Measurements from ENCODE around the gene ORM1.

ORM1 gene

DNA sequence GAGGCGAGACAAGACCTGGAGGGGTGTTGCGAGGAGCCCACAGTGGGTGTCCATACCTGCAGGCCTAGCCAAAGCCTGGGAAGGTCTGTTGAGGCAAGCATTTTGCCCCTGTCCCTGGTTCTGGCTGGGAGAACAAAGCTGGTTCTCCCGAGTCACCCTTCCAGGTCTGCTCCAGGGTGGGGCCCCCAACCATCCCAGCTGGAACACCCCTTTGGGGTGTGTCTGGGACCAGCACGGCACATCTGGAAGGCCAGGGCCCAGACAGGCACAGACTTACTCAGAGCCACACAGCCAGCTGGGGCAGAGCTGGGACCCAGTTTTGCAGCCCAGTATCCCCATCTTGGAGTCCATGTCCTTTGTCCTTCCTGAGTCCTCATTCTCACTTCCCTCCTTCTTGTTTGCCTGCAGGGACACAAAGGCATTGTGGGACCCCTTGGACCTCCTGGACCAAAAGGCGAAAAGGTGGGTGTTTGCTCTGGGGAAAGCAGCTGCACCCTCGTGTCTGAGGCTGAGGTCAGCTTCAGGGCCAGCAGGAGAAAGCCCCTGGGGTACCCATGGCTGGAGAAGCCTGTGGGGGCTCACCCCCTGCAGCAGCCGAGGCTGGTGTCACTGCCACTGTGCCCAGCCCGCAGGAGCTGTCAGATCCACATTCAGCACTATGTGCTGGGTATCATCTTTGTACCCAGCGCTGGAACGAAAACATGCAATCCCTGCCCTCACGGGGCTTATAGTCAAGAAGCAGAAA lies 38.4 kb upstream of the ORM1 start:
- Mint-ChIP-seq H3K4me3 (no peak overlapping the region), H3K27me3 (no peaks in the 10 kb centered on the region), H3K27ac (no peak overlapping the region), H3K4me1 (no peaks in the 10 kb centered on the region), H3K36me3 (no peaks in the 10 kb centered on the region), H3K9me3 (no peaks in the 10 kb centered on the region)

DNA sequence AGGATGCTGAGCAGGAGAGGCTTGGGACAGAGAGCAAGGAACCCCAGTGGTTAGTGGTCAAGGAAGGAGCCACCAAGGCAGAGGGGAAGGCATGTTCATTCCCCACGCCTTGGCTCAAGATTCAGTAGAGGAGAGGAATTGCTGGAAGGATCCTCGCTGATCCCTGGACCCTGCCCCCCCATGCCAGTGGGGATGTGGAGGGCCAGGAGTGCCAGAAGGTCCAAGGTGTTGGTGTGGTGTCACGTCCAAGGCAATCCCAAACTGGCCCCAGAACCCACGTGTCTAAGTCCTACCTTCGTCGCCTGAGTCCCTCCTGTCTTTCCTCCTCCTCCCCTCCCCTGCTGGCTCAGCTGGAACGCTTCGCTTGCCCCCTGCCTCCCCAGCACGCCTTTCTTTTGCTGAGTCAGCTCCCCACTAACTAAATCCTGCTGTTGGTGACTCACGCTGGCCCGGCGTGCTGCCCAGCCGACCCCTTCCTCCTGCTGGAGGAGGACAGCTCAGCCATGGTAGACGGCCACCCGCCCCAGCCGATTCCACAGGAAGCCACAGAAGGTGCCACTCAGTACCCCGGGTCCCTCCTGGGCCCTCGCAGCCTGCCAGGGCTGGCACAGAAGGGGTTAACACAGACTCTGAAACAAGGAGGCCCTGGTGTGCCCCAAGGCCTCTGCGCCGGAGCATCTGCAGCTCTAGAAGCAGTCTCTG lies 37.6 kb upstream of the ORM1 start:
- H3K9me3 Mint-ChIP-seq = no peaks in the 10 kb centered on the region
- H3K27ac Mint-ChIP-seq = no peak overlapping the region
- H3K36me3 Mint-ChIP-seq = no peaks in the 10 kb centered on the region
- H3K4me3 Mint-ChIP-seq = no peak overlapping the region
- no peaks in the 10 kb centered on the region for H3K4me1 Mint-ChIP-seq
- H3K27me3 Mint-ChIP-seq = no peaks in the 10 kb centered on the region

DNA sequence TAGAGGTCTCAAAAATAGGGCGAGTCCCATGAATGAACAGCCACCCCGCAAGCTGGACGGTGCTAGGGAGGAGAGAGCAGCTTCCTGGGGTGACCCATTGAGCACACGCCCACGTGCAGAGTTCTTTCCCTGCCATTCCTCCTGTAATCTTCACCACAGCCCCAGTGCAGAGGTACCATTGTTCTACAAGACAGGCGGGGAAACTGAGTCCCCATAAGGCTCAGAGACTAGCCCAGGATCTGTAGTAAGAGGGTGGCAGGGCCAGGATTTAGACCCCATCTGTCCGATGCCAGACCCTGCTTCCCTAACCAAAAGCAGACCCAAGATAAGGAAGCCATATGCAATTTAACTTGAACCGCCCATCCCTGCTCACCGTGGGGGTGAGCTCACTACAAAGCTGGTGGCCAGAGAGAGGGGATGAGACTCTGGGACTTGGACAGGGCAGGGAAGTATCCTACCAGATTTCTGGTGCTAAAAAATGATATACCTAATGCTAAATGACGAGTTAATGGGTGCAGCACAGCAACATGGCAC lies 36.7 kb upstream of the ORM1 start:
- H3K4me1 Mint-ChIP-seq = no peaks in the 10 kb centered on the region
- no peak overlapping the region for H3K4me3 Mint-ChIP-seq
- H3K36me3 Mint-ChIP-seq = no peaks in the 10 kb centered on the region
- H3K9me3 Mint-ChIP-seq = no peaks in the 10 kb centered on the region
- H3K27ac Mint-ChIP-seq = no peak overlapping the region
- H3K27me3 Mint-ChIP-seq = no peaks in the 10 kb centered on the region

DNA sequence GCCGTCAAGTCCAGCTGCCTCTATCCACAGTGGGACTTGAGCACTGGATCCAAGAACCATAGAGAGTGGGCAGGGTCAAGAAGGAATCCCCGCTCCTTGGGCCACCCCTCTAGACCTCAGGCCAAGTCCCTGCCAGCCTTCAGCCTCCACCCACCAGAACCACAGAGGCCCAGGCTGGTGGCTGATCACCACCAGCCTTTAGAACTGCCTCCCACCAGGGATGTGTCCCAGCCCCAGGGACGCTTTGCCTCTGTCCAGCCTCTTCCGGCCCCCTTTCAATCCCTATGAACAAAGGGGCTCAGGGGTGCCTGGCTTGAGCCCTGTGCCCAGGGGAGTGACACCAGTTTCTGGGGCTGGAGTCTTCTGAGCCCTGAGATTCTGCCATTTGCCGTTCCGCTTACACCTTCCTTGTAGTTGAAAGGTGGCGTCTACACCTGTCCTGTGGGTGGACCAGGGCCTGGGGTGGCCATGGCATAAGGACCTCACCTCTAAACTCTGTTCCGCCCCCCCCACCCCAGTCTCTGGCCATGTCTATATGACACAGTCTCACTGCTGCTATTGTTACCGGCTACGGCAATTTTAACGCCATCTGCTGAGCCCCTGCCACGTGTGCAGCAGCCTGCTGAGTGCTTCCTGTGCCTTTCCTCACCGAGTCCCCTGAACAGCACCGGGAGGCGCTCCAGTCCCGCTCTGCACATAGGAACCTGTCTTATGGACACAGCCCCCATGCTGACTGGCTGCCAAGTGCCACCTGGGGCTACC lies 35.7 kb upstream of the ORM1 start:
- Mint-ChIP-seq H3K9me3 (no peaks in the 10 kb centered on the region), H3K27ac (no peak overlapping the region), H3K36me3 (no peaks in the 10 kb centered on the region), H3K27me3 (no peaks in the 10 kb centered on the region), H3K4me3 (no peak overlapping the region), H3K4me1 (no peaks in the 10 kb centered on the region)

DNA sequence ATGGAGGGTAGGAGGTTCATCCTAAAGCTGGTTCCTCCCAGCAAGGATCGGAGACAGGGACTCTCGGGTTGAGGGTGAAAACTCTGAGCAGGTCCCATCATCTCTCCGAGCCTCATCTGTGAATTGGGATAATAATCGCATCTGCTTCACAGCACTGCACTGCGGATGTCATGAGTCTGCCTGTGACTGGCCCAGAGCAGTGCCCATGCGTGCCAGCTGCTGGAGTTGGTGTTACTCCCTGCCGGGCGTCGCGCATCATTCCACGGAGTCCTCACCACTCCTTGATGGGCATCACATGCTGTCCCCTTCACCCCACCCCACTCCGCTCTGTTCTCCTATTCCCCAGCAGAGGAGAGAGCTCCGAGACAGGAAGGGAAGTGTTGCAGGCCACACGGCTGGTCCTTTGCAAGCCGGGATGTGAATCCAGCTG lies 35.1 kb upstream of the ORM1 start:
- Mint-ChIP-seq H3K4me1 (no peaks in the 10 kb centered on the region), H3K27ac (no peak overlapping the region), H3K4me3 (no peak overlapping the region)

DNA sequence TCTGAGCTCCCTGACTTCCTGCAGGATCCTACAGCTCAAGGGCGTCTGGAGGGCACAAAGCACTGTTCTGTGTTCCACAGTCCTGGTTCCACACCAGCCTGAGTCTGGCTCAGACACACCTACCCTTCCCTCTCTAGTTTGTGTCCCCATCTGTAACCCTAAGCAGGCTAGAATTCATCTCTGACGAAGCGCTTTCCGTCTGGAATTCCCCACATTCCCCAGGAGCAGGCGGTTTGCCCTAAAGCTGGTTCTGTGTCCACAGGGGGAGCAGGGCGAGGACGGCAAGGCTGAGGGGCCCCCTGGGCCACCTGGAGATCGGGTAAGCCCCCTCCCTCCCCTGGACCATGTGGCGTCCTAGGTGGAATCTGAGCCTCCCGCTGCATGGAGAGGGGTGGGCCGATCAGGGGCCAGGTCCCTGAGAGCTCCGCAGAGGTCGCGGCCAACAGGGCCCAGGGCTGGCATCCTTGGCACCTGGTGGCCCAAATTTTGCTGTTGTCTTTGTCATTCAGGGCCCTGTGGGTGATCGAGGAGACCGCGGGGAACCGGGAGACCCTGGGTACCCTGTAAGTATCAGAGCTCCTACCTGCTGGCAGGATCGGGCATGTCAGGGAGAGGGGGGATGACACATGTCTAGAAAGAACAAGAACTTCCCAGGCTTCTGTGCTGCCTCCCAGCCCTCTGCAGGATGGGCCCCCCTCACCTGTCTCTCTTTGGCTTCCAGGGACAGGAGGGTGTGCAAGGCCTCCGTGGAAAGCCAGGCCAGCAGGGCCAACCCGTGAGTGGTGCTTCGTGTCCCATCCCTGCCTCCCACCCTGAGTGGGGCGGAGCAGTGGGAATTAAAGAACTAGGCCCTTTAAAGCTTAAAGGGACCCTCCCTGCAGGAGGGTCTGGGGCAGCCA lies 34.5 kb upstream of the ORM1 start:
- Mint-ChIP-seq H3K4me3 (no peak overlapping the region), H3K27me3 (no peaks in the 10 kb centered on the region), H3K4me1 (no peaks in the 10 kb centered on the region), H3K9me3 (no peaks in the 10 kb centered on the region), H3K27ac (no peak overlapping the region), H3K36me3 (no peaks in the 10 kb centered on the region)

More for the DNA sequence above, 35.1 kb upstream of the ORM1 start:
- no peaks in the 10 kb centered on the region for H3K27me3 Mint-ChIP-seq
- H3K9me3 Mint-ChIP-seq = no peaks in the 10 kb centered on the region
- no peaks in the 10 kb centered on the region for H3K36me3 Mint-ChIP-seq

DNA sequence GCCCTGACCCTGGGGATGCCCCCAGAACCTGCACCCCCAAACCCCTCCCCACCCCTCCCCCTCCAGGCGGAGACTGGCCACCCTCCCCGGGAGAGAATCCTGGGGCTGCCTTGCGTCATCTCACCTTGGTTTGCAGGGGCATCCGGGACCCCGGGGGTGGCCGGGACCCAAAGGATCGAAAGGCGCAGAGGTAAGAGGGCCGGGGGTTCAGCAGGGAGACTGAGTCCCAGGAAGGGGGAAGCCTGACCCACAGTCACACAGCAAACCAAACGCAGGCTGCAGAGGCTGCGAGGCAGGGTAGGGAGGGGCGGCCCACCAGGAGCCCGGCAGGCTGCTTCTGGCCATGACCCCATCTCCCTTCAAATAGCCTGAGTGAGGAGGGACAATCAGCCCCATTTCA lies 33.8 kb upstream of the ORM1 start:
- Mint-ChIP-seq H3K9me3 (no peaks in the 10 kb centered on the region), H3K27ac (no peak overlapping the region), H3K27me3 (no peaks in the 10 kb centered on the region), H3K4me1 (no peaks in the 10 kb centered on the region), H3K4me3 (no peak overlapping the region), H3K36me3 (no peaks in the 10 kb centered on the region)

DNA sequence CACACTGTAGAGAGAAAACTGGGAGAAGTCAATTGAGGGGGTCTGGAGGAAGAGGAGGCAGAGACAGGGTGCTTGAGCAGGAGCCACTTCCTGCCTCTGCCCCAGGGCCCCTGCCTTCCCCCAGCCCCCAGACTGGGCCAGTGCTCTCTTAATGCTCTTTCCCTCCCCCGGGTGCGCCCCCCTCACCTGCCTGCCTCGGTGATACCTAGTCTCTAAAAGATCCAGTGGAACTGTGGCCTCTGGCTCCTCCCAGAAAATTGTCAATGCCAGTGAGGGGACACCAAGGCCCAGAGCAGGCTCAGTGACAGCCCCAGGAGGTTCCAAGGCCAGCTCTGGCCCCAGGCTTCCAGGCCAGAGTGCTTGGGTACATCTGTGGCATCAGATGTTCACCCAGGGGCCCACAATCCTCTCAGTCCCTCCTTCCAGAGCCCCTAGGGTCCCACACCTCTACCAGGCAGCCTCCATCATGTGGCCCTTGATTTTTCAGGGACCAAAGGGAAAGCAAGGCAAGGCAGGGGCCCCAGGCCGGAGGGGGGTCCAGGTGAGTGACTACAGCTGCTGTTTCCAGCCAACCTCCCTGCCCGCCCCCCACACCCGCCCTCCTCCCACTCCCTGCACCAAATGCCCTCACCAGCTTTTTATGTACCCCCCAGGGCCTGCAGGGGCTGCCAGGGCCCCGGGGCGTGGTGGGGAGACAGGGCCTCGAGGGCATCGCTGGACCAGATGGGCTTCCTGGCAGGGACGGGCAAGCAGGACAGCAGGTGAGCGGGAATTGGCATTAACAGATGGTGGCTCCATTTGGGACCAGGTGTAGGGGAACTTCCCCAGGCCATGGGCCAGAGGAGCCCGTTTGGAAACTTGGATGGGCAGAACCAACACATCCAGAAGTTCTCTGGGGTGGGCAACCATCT lies 33.1 kb upstream of the ORM1 start:
- H3K36me3 Mint-ChIP-seq = no peaks in the 10 kb centered on the region
- H3K4me1 Mint-ChIP-seq = no peaks in the 10 kb centered on the region
- H3K4me3 Mint-ChIP-seq = no peak overlapping the region
- peaks cover 2% of the 10 kb centered on the region for H3K9me3 Mint-ChIP-seq
- H3K27ac Mint-ChIP-seq = no peak overlapping the region
- no peaks in the 10 kb centered on the region for H3K27me3 Mint-ChIP-seq

DNA sequence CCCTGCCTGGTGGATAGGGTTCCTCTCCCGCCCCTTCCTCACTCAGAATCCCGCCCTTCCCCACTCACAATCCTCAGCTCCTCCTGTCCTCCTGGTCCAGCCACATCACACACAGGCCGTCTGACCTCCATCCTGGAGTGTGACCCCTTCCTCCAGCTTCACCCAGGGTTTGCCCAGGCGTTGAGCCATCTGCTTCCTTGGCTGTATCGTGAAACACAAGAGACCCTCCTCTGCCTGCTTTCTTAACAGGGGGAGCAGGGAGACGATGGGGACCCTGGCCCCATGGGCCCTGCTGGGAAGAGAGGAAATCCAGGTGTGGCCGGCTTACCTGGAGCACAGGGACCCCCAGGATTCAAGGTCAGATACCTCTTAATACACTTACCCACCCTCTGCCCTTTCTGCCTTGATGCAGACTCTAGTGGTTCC lies 32.3 kb upstream of the ORM1 start:
- peaks cover 4% of the 10 kb centered on the region for H3K27me3 Mint-ChIP-seq
- no peaks in the 10 kb centered on the region for H3K4me1 Mint-ChIP-seq
- no peak overlapping the region for H3K27ac Mint-ChIP-seq
- H3K4me3 Mint-ChIP-seq = no peak overlapping the region
- peaks cover 4% of the 10 kb centered on the region for H3K36me3 Mint-ChIP-seq
- peaks cover 7% of the 10 kb centered on the region for H3K9me3 Mint-ChIP-seq

DNA sequence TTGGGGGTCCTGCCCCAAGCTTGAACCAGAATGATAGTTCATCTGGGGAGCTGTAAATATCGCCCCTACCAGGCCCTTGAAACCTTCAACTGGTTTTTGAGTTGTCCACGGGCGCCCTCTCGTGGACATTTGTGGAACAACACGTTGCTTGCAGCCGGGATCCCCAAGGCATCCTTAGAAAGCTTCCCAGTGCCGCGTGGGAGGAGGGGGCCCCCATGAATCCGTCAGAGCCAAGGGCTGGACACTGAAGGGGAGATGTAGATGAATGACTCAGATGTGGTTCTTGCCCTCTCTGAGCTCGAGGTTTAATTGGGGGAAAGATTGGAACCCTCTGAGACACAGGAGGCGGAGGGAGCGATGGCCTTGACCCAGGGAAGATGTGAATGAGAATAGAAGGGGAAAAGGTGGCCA lies 31.8 kb upstream of the ORM1 start:
- Mint-ChIP-seq H3K4me1 (no peaks in the 10 kb centered on the region), H3K36me3 (peaks cover 4% of the 10 kb centered on the region)

DNA sequence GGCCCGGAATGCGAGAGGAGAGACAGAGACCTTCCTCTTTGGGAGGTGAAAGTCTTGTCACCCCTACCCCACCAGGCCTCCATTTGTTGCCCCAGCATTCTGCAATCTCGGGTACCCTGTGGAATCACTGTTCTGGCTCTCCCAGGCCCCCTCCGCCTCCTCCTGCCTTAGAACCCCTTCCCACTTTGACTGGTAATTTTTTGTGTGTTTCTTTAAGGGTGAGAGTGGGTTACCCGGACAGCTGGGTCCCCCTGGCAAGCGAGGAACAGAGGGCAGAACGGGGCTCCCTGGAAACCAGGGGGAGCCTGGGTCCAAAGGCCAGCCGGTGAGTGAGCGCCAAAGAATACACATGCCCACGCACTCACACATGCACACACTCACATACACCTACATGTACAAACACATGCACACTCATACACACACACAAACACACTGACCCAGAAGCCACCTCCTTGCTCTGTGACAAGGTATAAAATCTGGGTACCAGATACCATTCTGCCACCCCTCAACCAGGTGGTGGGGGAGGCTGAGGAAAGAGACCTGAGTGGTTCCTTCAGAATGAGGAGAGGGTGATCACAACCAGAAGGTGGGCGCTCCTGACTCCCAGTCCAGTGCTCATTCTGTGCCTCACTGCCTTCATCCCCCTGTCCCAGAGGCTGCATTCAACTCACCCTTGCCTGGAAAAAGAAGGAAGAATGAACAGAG lies 30.9 kb upstream of the ORM1 start:
- Mint-ChIP-seq H3K4me1 (no peaks in the 10 kb centered on the region), H3K9me3 (peaks cover 7% of the 10 kb centered on the region), H3K36me3 (peaks cover 4% of the 10 kb centered on the region), H3K4me3 (no peak overlapping the region), H3K27ac (no peak overlapping the region), H3K27me3 (peaks cover 4% of the 10 kb centered on the region)

More for the DNA sequence above, 31.8 kb upstream of the ORM1 start:
- H3K27ac Mint-ChIP-seq = no peak overlapping the region
- peaks cover 7% of the 10 kb centered on the region for H3K9me3 Mint-ChIP-seq
- H3K27me3 Mint-ChIP-seq = peaks cover 4% of the 10 kb centered on the region
- no peak overlapping the region for H3K4me3 Mint-ChIP-seq

DNA sequence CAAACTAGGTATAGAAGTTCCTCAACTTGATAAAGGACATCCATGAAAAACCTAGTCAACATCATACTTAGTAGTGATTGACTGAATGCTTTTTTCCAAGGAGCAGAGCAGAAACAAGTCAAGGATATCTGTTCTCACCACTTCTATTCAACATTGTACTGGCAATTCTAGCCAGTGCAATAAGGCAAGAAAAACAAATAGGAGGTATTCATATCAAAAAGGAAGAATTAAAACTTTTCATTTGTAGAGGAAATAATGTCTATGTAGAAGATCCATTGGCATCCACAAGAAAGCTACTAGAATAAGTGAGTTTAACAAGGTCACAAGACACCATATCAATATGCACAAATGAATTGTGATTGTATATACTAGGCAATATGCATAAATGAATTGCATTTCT lies 28.2 kb upstream of the ORM1 start:
- peaks cover 7% of the 10 kb centered on the region for H3K9me3 Mint-ChIP-seq
- H3K4me3 Mint-ChIP-seq = no peak overlapping the region
- no peaks in the 10 kb centered on the region for H3K4me1 Mint-ChIP-seq
- peaks cover 4% of the 10 kb centered on the region for H3K27me3 Mint-ChIP-seq
- peaks cover 4% of the 10 kb centered on the region for H3K36me3 Mint-ChIP-seq
- H3K27ac Mint-ChIP-seq = no peak overlapping the region

DNA sequence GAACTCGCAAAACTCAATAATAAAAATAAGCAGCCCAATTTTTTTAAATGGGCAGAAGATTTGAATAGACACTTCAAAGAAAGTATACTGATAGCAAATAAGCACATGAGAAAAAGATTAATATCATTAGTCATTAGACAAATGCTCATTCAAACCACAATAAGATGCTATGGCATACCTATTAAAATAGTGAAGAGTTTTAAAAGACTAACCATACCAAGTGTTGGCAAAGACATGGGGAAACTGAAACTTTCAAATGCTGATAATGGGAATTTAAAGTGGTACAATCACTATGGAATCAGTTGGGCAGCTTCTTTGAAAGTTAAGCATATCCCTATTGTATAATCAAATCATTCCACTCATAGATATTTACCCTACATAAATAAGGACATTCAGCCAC lies 26.6 kb upstream of the ORM1 start:
- no peak overlapping the region for H3K4me3 Mint-ChIP-seq
- peaks cover 7% of the 10 kb centered on the region for H3K9me3 Mint-ChIP-seq
- no peak overlapping the region for H3K27ac Mint-ChIP-seq
- peaks cover 4% of the 10 kb centered on the region for H3K27me3 Mint-ChIP-seq
- H3K4me1 Mint-ChIP-seq = no peaks in the 10 kb centered on the region
- H3K36me3 Mint-ChIP-seq = peaks cover 4% of the 10 kb centered on the region

All from activated naive CD4-positive, alpha-beta T cell treated with anti-CD3 and anti-CD28 coated beads, Interleukin-2, amount 50 U/mL, for 24 hours (primary cell).